Astrocyte (in vitro differentiated cells and primary cell): ENCODE measurements around the gene KLF15. TPM values are rescaled to one million over a fixed set of nuclear protein-coding genes. Genes with fewer than 3 reads are reported as not detected.

Source experiments
- DNase-seq: peaks from one replicate; pipeline ENCODE4 v3.0.0-alpha.2; 2010; ENCODE audit warnings: low read depth
- FAIRE-seq: peaks from 2 replicates; lab custom pipeline; 2011; peaks lifted over from hg19 to GRCh38; lab: Jason Lieb, UNC
- H2AFZ ChIP-seq: 2 replicates; pipeline ENCODE4 v1.6.0; 2012; ENCODE audit warnings: low read depth, low read length, inconsistent platforms
- H3K27ac ChIP-seq: 2 replicates; pipeline ENCODE4 v1.5.1; 2011; ENCODE audit warnings: low read depth, low read length, inconsistent platforms
- H3K27me3 ChIP-seq: 2 replicates; pipeline ENCODE4 v1.6.0; 2011; ENCODE audit warnings: low read length, inconsistent platforms; ENCODE audit not compliant: insufficient read depth
- H3K36me3 ChIP-seq: 2 replicates; pipeline ENCODE4 v1.5.1; 2011; ENCODE audit warnings: low read length, inconsistent platforms; ENCODE audit not compliant: insufficient read depth
- H3K4me1 ChIP-seq: 2 replicates; pipeline ENCODE4 v1.5.1; 2011; ENCODE audit warnings: low read length, inconsistent platforms; ENCODE audit not compliant: insufficient read depth
- H3K4me2 ChIP-seq: 2 replicates; pipeline ENCODE4 v1.6.0; 2012; ENCODE audit warnings: low read length, inconsistent platforms
- H3K4me3 ChIP-seq: 2 replicates; pipeline ENCODE4 v1.5.1; 2011; ENCODE audit warnings: low read depth, mild to moderate bottlenecking, low read length, inconsistent platforms; ENCODE audit not compliant: insufficient read depth
- H3K79me2 ChIP-seq: 2 replicates; pipeline ENCODE4 v1.6.0; 2012; ENCODE audit warnings: mild to moderate bottlenecking, low read length, inconsistent platforms; ENCODE audit not compliant: insufficient read depth
- H3K9ac ChIP-seq: 2 replicates; pipeline ENCODE4 v1.6.0; 2012; ENCODE audit warnings: mild to moderate bottlenecking, low read length, inconsistent platforms
- H3K9me3 ChIP-seq: 2 replicates; pipeline ENCODE4 v1.5.1; 2012; ENCODE audit warnings: low read depth, mild to moderate bottlenecking, low read length, inconsistent platforms; ENCODE audit not compliant: insufficient read depth
- H4K20me1 ChIP-seq: 2 replicates; pipeline ENCODE4 v1.6.0; 2012; ENCODE audit warnings: low read length, inconsistent platforms; ENCODE audit not compliant: insufficient read depth
- H3K27ac Mint-ChIP-seq: one replicate; pipeline ENCODE4 v1.8.0; 2021; ENCODE audit warnings: mild to moderate bottlenecking, mixed read lengths; ENCODE audit not compliant: unreplicated experiment
- H3K27me3 Mint-ChIP-seq: one replicate; pipeline ENCODE4 v1.8.0; 2021; ENCODE audit warnings: low read depth, mixed read lengths; ENCODE audit not compliant: unreplicated experiment
- H3K36me3 Mint-ChIP-seq: one replicate; pipeline ENCODE4 v1.8.0; 2021; ENCODE audit warnings: low read depth, mixed read lengths; ENCODE audit not compliant: unreplicated experiment
- H3K4me1 Mint-ChIP-seq: one replicate; pipeline ENCODE4 v1.8.0; 2021; ENCODE audit warnings: low read depth, mixed read lengths; ENCODE audit not compliant: unreplicated experiment
- H3K4me3 Mint-ChIP-seq: one replicate; pipeline ENCODE4 v1.8.0; 2021; ENCODE audit warnings: mild to moderate bottlenecking, moderate library complexity, mixed read lengths; ENCODE audit not compliant: unreplicated experiment
- H3K9me3 Mint-ChIP-seq: one replicate; pipeline ENCODE4 v1.8.0; 2021; ENCODE audit warnings: mild to moderate bottlenecking, mixed read lengths; ENCODE audit not compliant: unreplicated experiment
- EZH2 ChIP-seq: IDR thresholded peaks from 2 replicates; pipeline ENCODE4 v1.6.1; 2012; ENCODE audit warnings: mild to moderate bottlenecking, low read length, inconsistent platforms; ENCODE audit not compliant: insufficient read depth
- total RNA-seq: library from RNA; stranded (reverse); gene quantifications from 2 replicates; pipeline ENCODE4 v1.2.1, GENCODE V29; 2021
- TF ChIP-seq, protein P1 (sequence below): IDR thresholded peaks from 2 replicates; pipeline ENCODE4 v1.5.1; 2011; ENCODE audit warnings: low read depth, mild to moderate bottlenecking, inconsistent platforms, low read length, moderate library complexity; ENCODE audit not compliant: insufficient read depth

KLF15 gene
- total RNA-seq, 1 donor from 2014 or later = 0.34 TPM

DNA sequence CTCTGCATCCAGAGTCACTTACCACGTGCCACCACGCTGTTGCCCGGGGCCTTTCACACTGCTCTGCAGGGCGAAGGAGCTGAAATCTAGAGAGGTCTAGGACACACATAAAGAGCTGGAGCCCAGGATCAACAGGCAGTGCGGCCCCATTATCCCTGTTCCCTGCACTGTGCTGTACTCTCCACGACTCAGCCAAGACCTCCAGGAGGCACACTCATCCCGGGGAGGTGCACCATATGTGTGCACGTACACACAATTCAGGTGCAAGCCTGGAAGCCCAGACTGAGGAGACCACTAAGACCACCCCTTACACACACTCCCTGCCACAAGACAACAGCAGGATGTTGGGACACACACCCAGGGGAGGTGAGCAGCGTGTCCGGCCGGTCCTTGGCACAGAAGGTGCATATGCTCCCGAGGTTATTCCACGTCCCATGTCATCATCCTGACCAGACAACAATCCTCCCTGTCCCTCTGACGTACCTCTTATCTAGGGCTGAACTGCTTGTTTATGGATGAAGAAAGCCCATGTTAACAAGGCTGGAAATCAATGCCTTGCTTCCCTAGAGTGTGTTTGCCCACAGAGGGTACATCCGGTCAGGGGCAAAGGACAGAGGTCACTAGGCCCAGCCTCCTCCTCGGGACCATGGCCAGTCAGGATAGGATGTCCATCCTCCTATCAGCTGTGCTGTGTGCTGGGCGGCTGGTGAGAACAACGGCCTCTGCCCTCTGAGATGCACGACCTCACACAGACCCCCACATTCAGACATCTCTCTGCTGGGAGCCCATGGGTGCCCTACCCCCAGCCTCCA, 16.1 kb downstream of the KLF15 start:
- no peak overlapping the region for H3K27ac ChIP-seq
- H3K27me3 ChIP-seq = peaks cover 5% of the 10 kb centered on the region
- Mint-ChIP-seq H3K27ac (no peak overlapping the region), H3K9me3 (peaks cover 4% of the 10 kb centered on the region), H3K27me3 (peaks cover 34% of the 10 kb centered on the region), H3K4me1 (no peaks in the 10 kb centered on the region), H3K36me3 (no peaks in the 10 kb centered on the region), H3K4me3 (no peak overlapping the region)
- no peak overlapping the region for H2AFZ ChIP-seq
- no peak for FAIRE-seq
- H3K36me3 ChIP-seq = no peaks in the 10 kb centered on the region
- no peak for DNase-seq
- H3K9me3 ChIP-seq = no peaks in the 10 kb centered on the region
- no peaks in the 10 kb centered on the region for H4K20me1 ChIP-seq
- TF ChIP-seq, protein P1, sequence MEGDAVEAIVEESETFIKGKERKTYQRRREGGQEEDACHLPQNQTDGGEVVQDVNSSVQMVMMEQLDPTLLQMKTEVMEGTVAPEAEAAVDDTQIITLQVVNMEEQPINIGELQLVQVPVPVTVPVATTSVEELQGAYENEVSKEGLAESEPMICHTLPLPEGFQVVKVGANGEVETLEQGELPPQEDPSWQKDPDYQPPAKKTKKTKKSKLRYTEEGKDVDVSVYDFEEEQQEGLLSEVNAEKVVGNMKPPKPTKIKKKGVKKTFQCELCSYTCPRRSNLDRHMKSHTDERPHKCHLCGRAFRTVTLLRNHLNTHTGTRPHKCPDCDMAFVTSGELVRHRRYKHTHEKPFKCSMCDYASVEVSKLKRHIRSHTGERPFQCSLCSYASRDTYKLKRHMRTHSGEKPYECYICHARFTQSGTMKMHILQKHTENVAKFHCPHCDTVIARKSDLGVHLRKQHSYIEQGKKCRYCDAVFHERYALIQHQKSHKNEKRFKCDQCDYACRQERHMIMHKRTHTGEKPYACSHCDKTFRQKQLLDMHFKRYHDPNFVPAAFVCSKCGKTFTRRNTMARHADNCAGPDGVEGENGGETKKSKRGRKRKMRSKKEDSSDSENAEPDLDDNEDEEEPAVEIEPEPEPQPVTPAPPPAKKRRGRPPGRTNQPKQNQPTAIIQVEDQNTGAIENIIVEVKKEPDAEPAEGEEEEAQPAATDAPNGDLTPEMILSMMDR = no peak
- no peak for TF ChIP-seq EZH2
- H3K4me3 ChIP-seq = no peak overlapping the region
- H3K79me2 ChIP-seq = no peaks in the 10 kb centered on the region
- H3K9ac ChIP-seq = no peak overlapping the region
- no peak overlapping the region for H3K4me2 ChIP-seq
- no peaks in the 10 kb centered on the region for H3K4me1 ChIP-seq

DNA sequence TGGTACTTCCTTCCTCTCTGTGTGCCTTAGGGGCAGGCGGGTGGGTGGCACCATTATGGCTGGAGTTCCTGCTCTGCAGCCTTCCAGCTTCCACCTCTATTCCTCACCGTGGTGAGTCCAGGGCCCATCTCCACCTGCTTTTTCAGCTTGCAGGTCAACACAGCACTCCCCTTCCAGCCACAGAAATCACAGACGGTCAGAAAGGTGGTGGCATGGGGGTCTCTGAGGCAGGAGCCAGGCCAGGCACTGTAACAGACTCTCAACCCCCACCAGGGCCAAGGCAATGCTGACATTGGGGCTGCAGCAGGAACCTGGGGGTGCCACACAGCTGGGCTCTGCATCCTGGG, 16.6 kb downstream of the KLF15 start:
- H3K4me3 ChIP-seq = no peak overlapping the region
- no peak overlapping the region for H3K9ac ChIP-seq
- no peaks in the 10 kb centered on the region for H3K36me3 ChIP-seq
- TF ChIP-seq, protein P1 = no peak
- TF ChIP-seq EZH2 = no peak
- no peak overlapping the region for H2AFZ ChIP-seq
- no peaks in the 10 kb centered on the region for H3K36me3 Mint-ChIP-seq
- H3K27me3 ChIP-seq = peaks cover 5% of the 10 kb centered on the region
- no peak overlapping the region for H3K4me2 ChIP-seq
- no peaks in the 10 kb centered on the region for H3K4me1 Mint-ChIP-seq
- H3K27ac ChIP-seq = no peak overlapping the region
- no peaks in the 10 kb centered on the region for H3K79me2 ChIP-seq
- H3K9me3 ChIP-seq = no peaks in the 10 kb centered on the region
- peaks cover 34% of the 10 kb centered on the region for H3K27me3 Mint-ChIP-seq
- H4K20me1 ChIP-seq = no peaks in the 10 kb centered on the region
- H3K27ac Mint-ChIP-seq = no peak overlapping the region
- FAIRE-seq (no peak), DNase-seq (no peak)
- H3K4me1 ChIP-seq = no peaks in the 10 kb centered on the region
- H3K9me3 Mint-ChIP-seq = peaks cover 4% of the 10 kb centered on the region
- H3K4me3 Mint-ChIP-seq = no peak overlapping the region

DNA sequence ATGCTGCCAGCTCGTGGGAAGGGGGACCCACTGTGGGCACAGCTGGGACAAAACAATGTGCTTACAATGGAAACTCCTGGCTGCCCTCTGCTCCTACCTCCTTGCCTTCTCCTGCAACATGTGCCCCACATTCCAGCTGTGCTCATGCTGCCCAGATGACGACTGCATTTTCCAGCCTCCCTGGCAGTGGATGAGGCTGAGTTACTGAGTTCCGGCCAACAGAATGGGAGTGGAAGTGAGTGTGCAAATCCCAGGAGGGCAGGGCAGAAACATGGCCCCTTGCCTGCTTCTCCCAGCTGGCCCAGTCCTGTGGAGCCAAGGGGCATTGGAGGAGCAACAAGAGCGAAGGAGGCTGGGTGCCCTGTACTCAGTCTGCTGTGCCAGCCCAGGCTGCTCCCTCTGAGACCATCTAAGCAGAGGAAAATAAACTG, 17.1 kb downstream of the KLF15 start:
- Histone ChIP-seq H3K4me1 (no peaks in the 10 kb centered on the region), H2AFZ (no peak overlapping the region), H3K4me3 (no peak overlapping the region), H3K79me2 (no peaks in the 10 kb centered on the region), H3K27ac (no peak overlapping the region), H3K9ac (no peak overlapping the region), H4K20me1 (no peaks in the 10 kb centered on the region), H3K36me3 (no peaks in the 10 kb centered on the region), H3K9me3 (no peaks in the 10 kb centered on the region), H3K4me2 (no peak overlapping the region), H3K27me3 (peaks cover 5% of the 10 kb centered on the region)
- Mint-ChIP-seq H3K36me3 (no peaks in the 10 kb centered on the region), H3K4me3 (no peak overlapping the region), H3K4me1 (no peaks in the 10 kb centered on the region), H3K27ac (no peak overlapping the region), H3K27me3 (peaks cover 34% of the 10 kb centered on the region), H3K9me3 (peaks cover 4% of the 10 kb centered on the region)
- TF ChIP-seq EZH2 = no peak
- TF ChIP-seq, protein P1 = no peak
- FAIRE-seq (no peak), DNase-seq (no peak)
